ENCODE data around the gene ERFE.

- TF ChIP-seq CTCF (IDR thresholded peaks at IDR 0.05) = no peak
- no peak for TF ChIP-seq POLR2A (IDR thresholded peaks at IDR 0.05)
Measured at GRCh38 chr2:238162251-238162845, 3.6 kb downstream of the ERFE start.
